GM18868 (cell line): ENCODE results near the gene SOWAHA.
"Not testable (repeated sequence)": the region's sequence is repeated elsewhere in the genome, so short reads cannot be mapped to it uniquely, and the experiment has no call there.

ENCODE experiments used
- ATAC-seq: cut with Tn5 transposase; IDR thresholded peaks from one replicate; pipeline ENCODE4 v1.9.1; 2021; ENCODE audit warnings: mild to moderate bottlenecking, moderate library complexity; ENCODE audit not compliant: unreplicated experiment

SOWAHA gene

GRCh38 chr5:132806804-132807162, 6.3 kb upstream of the SOWAHA start:
- not testable (repeated sequence) for ATAC-seq

GRCh38 chr5:132807163-132807838, 5.8 kb upstream of the SOWAHA start:
- ATAC-seq = no peak

GRCh38 chr5:132808448-132808847, 4.7 kb upstream of the SOWAHA start:
- no peak for ATAC-seq

- no peak for ATAC-seq
Measured at GRCh38 chr5:132808866-132809265, 4.2 kb upstream of the SOWAHA start.

- ATAC-seq = no peak
Measured at GRCh38 chr5:132810605-132811004, 2.5 kb upstream of the SOWAHA start.

- no peak for ATAC-seq
Measured at GRCh38 chr5:132812123-132812765, 858 bp upstream of the SOWAHA start.

- ATAC-seq = no peak
Measured at GRCh38 chr5:132813599-132814502, 749 bp downstream of the SOWAHA start.

- ATAC-seq = no peak
Measured at GRCh38 chr5:132814503-132815294, 1.6 kb downstream of the SOWAHA start.

GRCh38 chr5:132815454-132815853, 2.4 kb downstream of the SOWAHA start:
- no peak for ATAC-seq

- no peak for ATAC-seq
Measured at GRCh38 chr5:132816083-132816482, 3.0 kb downstream of the SOWAHA start.

GRCh38 chr5:132816554-132816953, 3.5 kb downstream of the SOWAHA start:
- ATAC-seq = no peak

GRCh38 chr5:132817011-132817410, 3.9 kb downstream of the SOWAHA start:
- no peak for ATAC-seq

- ATAC-seq = no peak
Measured at GRCh38 chr5:132819468-132819867, 6.4 kb downstream of the SOWAHA start.

- peak; percentile 64 for ATAC-seq
Measured at GRCh38 chr5:132820162-132820754, 7.2 kb downstream of the SOWAHA start.

- no peak for ATAC-seq
Measured at GRCh38 chr5:132821350-132821749, 8.2 kb downstream of the SOWAHA start.

- no peak for ATAC-seq
Measured at GRCh38 chr5:132821791-132822190, 8.7 kb downstream of the SOWAHA start.

- no peak for ATAC-seq
Measured at GRCh38 chr5:132822650-132823480, 9.8 kb downstream of the SOWAHA start.

GRCh38 chr5:132823481-132824050, 10.5 kb downstream of the SOWAHA start:
- ATAC-seq = no peak

GRCh38 chr5:132824426-132824825, 11.3 kb downstream of the SOWAHA start:
- ATAC-seq = no peak
